Peyer's patch (tissue), 4 donors: ENCODE measurements around the gene CTDSPL.

Source experiments
- CTCF ChIP-seq, 6 experiments: fragments of 450-650 bp in 4 of 6; fragments of 200-600 bp in 2 of 6; sonication (generic) in 1 of 6; IDR thresholded peaks; one replicate each; pipeline ENCODE4 v1.5.1; 2017 to 2019; ENCODE audit warnings: antibody characterized with exemption in 6 of 6, mild to moderate bottlenecking in 3 of 6, moderate library complexity in 1 of 6
- POLR2A ChIP-seq, 2 donors: fragments of 450-650 bp; IDR thresholded peaks; one replicate each; pipeline ENCODE4 v1.5.1; 2017; ENCODE audit warnings: antibody characterized with exemption in 2 of 2, mild to moderate bottlenecking in 2 of 2, moderate library complexity in 2 of 2

GRCh38 chr3:37836589-37836988 is 25.1 kb upstream of the CTDSPL start:
- TF ChIP-seq CTCF (IDR thresholded peaks at IDR 0.05), result no peak
- no peak for TF ChIP-seq POLR2A (IDR thresholded peaks at IDR 0.05)
